Esophagus muscularis mucosa (tissue), 4 donors: ENCODE data around the gene CAPN14.

Experiments
- CTCF ChIP-seq, 3 experiments: fragments of 200-600 bp in 2 of 3; fragments of 450-650 bp in 1 of 3; sonication (generic) in 2 of 3; IDR thresholded peaks; one replicate each; pipeline ENCODE4 v1.5.1; 2017 to 2019; ENCODE audit warnings: antibody characterized with exemption in 3 of 3, mild to moderate bottlenecking in 2 of 3, moderate library complexity in 1 of 3
- EP300 ChIP-seq: sonication (generic); formaldehyde crosslinking; IDR thresholded peaks from one replicate; pipeline ENCODE4 v1.6.1; 2017; ENCODE audit warnings: antibody characterized with exemption
- POLR2A ChIP-seq: fragments of 450-650 bp; IDR thresholded peaks from one replicate; pipeline ENCODE4 v1.6.1; 2017; ENCODE audit warnings: antibody characterized with exemption, moderate library complexity, mild to moderate bottlenecking, low read depth
- POLR2AphosphoS5 ChIP-seq, 2 donors: sonication (generic); formaldehyde crosslinking; IDR thresholded peaks; one replicate each; pipeline ENCODE4 v1.6.1; 2017; ENCODE audit warnings: antibody characterized with exemption in 2 of 2

GRCh38 chr2:31228717-31229116 is 11.4 kb upstream of the CAPN14 start:
- no peak for TF ChIP-seq POLR2A
- no peak for TF ChIP-seq CTCF (IDR thresholded peaks at IDR 0.05)
- no peak for TF ChIP-seq EP300
- no peak for TF ChIP-seq POLR2AphosphoS5 (IDR thresholded peaks at IDR 0.05)
